Suprapubic skin (tissue), 4 donors: Measurements from ENCODE around the gene TMCC2.

ENCODE experiments used
- CTCF ChIP-seq, 2 donors: fragments of 200-600 bp in 1 of 2; fragments of 450-650 bp in 1 of 2; sonication (generic) in 1 of 2; IDR thresholded peaks; one replicate each; pipeline ENCODE4 v1.5.1; 2016 to 2019; ENCODE audit warnings: antibody characterized with exemption in 2 of 2, mild to moderate bottlenecking in 1 of 2, moderate library complexity in 1 of 2
- EP300 ChIP-seq: sonication (generic); formaldehyde crosslinking; IDR thresholded peaks from one replicate; pipeline ENCODE4 v1.6.1; 2017; ENCODE audit warnings: antibody characterized with exemption
- POLR2A ChIP-seq, 2 donors: fragments of 450-650 bp; IDR thresholded peaks; one replicate each; pipeline ENCODE4 v1.6.1; 2017; ENCODE audit warnings: antibody characterized with exemption in 2 of 2, mild to moderate bottlenecking in 2 of 2, moderate library complexity in 2 of 2
- POLR2AphosphoS5 ChIP-seq, 3 donors: sonication (generic); formaldehyde crosslinking; IDR thresholded peaks; one replicate each; pipeline ENCODE4 v1.6.1; 2017; ENCODE audit warnings: antibody characterized with exemption in 3 of 3

- no peak for TF ChIP-seq CTCF (IDR thresholded peaks at IDR 0.05)
- TF ChIP-seq POLR2AphosphoS5 (IDR thresholded peaks at IDR 0.05) = no peak
- no peak for TF ChIP-seq POLR2A (IDR thresholded peaks at IDR 0.05)
- no peak for TF ChIP-seq EP300
These were observed 55.8 kb downstream of the TMCC2 start for GRCh38 chr1:205283270-205284147.
